ENCODE measurements around the gene AMZ2.
"Not testable (repeated sequence)": the region's sequence is repeated elsewhere in the genome, so short reads cannot be mapped to it uniquely, and the experiment has no call there.

Gene AMZ2, protein sequence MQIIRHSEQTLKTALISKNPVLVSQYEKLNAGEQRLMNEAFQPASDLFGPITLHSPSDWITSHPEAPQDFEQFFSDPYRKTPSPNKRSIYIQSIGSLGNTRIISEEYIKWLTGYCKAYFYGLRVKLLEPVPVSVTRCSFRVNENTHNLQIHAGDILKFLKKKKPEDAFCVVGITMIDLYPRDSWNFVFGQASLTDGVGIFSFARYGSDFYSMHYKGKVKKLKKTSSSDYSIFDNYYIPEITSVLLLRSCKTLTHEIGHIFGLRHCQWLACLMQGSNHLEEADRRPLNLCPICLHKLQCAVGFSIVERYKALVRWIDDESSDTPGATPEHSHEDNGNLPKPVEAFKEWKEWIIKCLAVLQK

DNA sequence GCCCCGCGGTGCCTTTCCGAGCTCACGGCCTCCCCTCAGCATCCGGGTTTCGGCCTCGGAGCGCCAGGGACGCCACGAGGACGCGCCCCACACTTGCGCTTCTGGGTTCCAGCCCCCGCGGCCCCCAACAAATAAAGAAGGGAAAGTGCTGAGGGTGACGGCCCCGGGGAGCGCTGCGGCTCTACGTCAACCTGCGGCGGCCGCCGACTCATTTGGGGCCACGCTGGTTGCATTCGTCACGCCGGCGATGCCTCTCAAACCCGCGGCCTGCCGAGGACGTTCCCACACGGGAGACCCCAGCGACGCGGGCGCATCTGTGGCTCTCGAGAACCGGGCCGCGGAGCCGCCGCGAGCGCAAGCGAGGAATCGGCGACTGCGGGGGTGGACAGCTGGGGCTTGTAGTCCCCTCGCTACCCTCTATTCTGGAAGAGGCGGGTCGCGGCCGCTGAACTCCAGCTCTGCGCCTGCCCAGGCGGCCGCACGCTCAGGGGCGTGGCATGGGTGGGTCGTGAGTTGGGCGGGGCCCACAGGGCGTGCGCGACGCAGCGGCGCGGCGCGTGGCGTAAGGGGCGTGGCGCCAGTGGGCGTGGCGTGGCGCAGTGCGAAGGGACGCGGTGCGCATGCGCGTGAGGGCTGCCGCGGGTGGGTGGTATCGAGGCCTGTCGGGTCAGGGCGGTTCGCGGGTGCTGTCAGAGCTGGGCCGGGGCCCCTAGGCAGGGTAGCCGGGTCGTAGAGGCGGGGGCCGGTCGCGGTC is at the start of gene AMZ2:
TSS of gene AMZ2 (plus strand) at position 599 of the 754 bp plus-strand sequence. CDS start 2,145 bp downstream, outside the sequence.
- peak; percentile 56 for DNase-seq

DNA sequence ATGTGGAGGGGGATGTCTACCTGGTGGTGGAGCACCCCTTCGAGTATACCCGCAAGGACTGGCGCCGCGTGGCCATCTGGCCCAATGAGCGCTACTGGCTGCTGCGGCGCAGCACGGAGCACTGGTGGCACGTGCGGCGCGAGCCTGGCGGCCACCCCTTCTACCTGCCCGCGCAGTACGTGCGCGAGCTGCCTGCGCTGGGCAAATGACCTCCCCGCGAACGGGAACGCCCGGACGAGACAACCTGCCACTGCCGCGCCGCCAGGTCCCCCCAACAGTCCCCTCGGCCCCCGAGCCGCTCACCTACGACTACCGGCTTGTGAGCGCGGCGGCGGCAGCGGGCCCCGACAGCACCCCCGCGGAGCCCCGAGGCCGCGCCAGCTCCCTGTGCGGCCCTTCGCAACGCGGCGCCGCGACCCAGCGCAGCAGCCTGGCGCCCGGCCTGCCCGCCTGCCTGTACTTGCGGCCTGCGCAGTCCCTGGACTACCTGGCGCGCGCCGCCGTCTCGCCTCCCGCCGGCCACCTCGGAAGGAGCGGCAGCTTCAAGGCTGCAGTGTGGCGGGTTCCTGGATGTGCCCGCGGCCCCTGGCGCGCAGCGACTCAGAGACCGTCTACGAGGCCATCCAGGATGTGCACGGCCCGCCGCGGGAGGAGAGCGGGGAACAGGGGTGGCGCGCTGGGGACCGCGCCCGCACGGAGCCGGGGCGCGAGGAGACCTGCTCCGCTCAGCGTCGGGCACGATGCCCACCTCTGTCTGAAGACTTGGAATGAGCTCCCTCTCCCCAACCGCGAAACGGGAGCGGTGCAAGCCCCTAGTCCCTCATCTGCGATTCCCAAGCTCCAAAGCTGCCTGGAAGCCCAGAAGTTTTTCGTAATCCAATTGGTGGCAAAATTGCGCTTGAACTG is 48.7 kb upstream of the AMZ2 start:
- DNase-seq = no peak

DNA sequence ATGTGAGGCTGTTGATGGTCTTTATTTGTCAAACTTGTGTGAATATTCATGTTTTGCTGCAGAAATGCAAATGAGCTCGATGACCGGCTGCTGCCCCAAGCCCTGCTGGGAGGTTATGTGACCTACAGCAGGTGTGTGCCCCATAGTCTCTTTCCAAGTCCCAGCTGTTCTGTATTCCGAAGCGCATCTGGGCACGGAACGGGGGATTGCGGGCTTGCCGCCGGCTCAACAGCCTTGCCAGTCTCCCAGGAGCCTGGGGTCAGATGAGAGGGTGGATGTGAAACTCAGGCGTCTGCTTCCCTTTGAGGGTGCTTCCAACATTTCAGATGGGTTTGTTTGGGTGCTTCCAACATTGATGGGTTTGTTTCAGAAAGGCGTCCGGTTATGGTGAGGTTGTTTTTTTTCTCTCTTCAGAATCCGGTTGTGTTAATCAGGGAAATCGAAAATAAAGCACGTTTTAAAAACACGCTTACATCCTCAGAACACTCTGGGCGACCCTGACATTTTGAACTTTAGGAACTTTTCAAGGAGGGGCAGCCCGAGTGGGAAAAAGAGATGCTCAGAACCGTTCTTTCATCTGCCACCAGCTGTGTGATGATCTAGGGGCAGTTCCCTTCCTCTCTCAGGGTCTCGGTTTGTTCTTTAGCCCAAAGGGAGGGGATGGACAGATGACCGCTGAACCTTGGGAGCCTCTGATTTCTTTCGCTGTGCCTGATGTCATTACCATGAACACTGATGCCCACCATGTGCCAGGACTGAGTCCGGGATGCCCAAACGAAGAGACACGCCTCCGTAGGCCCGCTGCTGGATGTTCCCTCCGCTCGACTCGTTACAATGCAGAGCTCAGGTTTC is 47.8 kb upstream of the AMZ2 start:
- DNase-seq = no peak

DNA sequence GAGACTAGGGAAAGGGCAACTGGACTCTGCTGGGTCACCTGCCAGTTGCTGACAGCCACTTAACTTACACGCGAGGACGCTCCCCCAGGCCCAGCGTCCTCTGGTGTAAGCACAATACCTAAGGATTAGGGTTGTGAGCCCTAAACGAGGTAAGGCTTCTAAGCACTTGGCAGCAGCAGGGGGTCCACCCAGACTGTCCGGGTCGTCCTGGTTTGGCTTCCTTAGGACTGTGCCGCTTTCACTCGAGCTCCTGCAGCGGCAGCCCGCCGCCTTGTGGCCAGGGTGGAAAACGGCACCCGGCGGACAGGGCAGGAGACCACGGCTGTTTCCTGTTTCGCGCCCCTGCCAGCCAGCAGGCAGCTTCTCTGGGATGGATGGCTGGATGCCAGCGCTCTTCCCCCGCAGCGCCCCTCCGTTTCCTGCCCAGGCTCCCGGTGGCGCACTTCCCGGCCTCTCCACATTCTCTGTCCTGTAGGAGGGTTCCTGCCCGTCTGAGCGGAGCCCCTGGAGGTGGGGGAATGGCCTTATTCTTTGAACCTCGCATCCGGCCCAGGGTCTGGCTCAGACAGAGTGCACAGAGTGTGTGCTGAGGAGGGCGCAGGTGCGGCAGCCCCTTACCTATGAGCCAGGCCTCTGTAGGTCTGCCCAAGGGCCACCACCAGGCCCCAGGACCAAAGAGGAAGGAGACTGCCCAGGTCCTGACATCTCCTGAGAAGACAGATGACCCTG is 47.0 kb upstream of the AMZ2 start:
- DNase-seq = peak; percentile 69

DNA sequence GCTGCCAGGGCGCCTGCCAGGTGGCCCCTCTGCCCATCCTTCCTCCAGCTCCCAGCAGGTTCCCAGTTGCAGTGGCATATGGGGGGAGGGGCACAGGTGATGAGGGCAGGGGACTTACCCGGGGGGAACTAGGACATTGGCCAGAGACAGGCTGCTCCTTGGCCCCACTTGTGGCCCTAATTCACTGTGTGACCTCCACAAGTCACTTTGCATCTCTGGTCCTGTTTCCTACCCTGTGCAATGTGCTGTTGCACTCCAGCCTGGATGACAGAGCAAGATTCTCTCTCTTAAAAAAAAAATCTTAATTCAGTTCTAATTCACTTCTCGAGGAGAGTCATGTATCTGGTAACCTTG is 46.4 kb upstream of the AMZ2 start:
- DNase-seq = not testable (repeated sequence)

DNA sequence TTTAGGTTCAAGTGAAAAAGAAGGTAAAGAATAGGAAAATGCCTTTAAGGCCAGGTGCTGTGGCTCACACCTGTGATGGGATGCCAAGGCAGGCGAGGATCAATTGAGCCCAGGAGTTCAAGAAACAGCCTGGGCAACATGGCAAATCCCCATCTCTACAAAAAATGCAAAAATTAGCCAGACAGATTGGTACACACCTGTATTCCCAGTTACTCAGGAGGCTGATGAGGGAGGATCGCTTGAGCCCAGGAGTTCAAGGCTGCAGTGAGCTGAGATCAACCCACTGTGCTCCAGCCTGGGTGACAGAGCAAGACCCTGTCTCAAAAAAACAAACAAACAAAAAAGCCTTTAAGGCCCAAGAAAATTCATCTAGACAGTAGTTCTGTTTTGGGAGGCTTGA is 45.5 kb upstream of the AMZ2 start:
- not testable (repeated sequence) for DNase-seq

DNA sequence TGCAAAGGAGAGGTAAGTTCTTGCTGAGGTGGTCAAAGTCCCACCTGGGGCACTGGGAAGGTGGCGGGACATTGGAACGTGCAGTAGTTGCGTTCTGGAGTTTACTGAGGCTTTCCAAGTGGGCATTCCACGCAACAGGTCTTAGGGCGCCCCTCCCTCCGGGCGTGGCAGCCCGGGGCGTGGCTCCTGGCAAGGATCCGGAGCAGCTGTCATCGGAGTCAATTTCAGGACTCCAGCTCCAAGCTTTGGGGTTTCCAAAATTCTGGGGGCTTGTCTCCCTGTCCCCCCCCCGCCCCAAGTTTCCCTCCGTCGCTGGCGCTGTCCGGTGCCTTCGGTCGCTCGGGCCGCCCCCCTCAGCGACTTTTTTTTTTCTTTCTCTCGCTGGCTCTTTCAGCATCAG is 43.1 kb upstream of the AMZ2 start:
- no peak for DNase-seq

DNA sequence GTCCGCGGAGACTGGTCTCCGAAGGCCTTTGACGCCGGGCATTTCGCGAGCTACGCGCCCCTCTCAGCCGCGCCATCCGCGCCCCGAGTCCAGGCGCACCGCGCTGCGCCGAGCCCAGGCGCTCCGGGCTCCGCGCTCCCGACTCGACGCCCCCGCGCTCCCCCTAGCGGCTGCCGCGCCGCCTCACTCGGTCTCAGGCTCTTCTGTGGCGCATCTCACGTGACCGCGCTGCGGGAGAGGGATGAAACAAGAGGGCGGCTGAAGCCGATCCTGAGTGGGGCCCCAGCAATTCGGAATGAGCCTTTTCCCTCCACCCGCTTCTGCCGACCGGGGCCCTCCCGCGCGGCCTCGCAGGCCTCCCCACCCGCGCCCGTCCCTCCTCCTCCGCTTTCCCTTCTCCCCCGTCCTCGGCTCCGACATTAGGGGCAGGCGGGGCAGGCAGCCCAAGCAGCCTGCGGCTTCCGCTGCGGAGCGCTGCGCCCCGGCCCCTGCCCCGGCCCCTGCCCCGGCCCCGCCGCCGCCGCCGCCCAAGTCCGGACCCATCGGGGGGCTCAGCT is 42.5 kb upstream of the AMZ2 start:
- DNase-seq = peak; percentile 54

DNA sequence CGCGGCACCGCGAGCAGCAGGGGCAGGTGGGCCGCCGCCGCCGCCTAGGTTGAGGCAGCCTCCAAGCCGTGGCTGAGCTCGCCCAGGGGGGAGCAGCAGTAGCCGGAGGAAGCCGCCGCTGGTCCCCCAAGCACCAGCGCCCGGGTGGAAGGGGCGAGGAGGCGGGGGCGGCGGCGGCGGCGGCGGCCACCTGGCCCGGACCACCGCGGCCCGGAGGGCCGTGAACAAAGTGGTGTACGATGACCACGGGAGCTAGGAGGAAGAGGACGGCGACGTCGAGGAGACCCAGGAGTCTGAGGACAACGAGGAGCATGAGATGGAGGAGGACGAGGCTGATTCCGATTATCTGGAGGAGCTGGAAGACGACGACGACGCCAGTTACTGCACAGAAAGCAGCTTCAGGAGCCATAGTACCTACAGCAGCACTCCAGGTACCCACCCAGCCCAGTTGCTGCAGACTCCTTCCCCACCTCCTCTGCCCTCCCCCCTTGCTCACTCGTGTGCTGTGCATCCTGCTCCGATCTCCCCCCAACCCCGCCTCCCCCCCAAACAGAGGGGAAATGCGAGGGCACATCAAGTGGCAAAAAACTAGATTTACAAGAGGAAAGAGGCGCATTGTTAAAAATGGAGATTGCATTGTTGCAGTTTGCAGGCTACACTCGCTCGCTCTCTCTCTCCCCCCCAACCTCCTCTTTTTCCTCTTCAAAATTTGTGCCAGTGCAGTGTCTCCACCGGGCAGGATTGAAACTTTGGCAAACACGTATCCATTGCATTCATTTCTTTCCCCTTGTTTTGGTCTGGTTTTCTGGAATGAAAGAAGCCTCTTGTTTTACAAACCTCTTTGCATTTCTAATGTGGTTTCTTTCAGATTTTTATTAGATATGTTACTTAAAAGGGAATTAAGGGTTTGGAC is 41.8 kb upstream of the AMZ2 start:
- DNase-seq = no peak

DNA sequence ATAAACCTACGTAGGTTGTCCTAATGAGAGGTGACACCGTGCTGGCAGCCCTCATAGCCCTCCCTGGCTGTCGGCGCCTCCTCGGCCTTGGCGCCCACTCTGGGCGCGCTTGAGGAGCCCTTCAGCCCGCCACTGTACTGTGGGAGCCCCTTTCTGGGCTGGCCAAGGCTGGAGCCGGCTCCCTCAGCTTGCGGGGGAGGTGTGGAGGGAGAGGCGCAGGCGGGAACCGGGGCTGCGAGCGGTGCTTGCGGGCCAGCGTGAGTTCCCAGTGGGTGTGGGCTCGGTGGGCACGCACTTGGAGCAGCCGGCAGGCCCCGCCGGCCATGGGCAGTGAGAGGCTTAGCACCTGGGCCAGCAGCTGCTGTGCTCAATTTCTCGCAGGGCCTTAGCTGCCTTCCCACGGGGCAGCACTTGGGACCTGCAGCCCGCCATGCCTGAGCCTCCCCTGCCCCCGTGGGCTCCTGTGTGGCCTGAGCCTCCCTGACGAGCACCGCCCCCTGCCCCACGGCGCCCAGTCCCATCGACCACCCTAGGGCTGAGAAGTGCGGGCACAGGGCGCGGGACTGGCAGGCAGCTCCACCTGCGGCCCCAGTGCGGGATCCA is 40.1 kb upstream of the AMZ2 start:
- DNase-seq = no peak

DNA sequence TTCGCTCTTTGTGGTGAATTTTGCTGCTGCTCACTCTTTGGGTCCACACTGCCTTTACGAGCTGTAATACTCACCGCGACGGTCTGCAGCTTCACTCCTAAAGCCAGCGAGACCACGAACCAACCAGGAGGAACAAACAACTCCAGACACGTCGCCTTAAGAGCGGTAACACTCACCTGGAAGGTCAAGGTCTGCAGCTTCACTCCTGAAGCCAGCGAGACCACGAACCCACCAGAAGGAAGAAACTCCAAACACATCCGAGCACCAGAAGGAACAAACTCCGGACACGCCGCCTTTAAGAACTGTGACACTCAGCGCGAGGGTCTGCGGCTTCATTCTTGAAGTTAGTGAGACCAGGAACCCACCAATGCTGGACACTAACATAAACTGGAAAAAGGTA is 39.2 kb upstream of the AMZ2 start:
- not testable (repeated sequence) for DNase-seq

DNA sequence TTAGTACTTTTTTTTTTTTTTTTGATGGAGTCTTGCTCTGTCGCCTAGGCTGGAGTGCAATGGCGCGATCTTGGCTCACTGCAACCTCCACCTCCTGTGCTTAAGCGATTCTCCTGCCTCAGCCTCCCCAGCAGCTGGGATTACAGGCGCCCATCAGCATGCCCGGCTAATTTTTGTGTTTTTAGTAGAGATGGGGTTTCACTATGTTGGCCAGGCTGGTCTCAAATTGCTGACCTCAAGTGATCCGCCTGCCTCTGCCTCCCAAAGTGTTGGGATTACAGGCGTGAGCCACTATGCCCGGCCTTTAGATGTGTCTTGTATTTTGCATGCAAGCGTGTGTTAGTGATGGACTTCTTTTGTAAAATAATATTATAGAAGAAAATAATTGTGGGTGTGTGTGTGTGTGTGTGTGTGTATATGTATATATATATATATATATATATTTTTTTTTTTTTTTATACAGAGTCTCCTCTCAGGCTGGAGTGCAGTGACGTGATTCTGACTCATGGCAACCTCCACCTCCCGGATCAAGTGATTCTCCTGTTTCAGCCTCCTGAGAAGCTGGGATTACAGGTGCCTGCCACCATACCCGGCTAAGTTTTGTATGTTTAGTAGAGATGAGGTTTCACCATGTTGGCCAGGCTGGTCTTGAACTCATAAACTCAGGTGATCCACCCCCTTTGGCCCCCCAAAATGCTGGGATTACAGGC is 38.5 kb upstream of the AMZ2 start:
- not testable (repeated sequence) for DNase-seq

DNA sequence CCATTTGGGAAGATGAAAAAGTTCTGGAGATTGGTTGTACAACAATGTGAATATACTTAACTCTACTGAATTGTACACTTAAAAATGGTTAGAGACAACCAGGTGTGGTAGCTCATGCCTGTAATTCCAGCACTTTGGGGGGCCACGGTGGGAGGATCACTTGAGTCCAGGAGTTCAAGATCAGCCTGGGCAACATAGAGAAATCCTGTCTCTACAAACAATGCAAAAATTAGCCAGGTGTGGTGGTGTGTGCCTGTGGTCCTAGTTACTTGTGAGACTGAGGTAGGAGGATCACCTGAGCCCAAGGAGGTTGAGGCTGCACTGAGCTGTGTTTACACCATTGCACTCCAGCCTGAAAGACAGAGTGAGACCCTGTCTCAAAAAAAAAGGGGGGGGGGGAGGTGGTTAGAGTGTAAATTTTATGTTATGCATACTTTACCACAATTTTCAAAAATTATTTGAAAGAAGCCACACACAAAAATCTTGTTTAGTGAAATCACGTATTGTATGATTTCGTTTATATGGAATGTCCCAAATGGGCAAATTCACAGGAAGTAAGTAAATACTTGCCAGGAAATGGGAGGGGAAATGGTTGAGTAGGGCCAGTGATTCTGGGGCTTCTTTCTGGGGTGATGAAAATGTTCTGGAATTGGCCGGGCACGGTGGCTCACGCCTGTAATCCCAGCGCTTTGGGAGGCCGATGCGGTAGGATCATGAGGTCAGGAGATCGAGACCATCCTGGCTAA is 37.1 kb upstream of the AMZ2 start:
- no peak for DNase-seq

DNA sequence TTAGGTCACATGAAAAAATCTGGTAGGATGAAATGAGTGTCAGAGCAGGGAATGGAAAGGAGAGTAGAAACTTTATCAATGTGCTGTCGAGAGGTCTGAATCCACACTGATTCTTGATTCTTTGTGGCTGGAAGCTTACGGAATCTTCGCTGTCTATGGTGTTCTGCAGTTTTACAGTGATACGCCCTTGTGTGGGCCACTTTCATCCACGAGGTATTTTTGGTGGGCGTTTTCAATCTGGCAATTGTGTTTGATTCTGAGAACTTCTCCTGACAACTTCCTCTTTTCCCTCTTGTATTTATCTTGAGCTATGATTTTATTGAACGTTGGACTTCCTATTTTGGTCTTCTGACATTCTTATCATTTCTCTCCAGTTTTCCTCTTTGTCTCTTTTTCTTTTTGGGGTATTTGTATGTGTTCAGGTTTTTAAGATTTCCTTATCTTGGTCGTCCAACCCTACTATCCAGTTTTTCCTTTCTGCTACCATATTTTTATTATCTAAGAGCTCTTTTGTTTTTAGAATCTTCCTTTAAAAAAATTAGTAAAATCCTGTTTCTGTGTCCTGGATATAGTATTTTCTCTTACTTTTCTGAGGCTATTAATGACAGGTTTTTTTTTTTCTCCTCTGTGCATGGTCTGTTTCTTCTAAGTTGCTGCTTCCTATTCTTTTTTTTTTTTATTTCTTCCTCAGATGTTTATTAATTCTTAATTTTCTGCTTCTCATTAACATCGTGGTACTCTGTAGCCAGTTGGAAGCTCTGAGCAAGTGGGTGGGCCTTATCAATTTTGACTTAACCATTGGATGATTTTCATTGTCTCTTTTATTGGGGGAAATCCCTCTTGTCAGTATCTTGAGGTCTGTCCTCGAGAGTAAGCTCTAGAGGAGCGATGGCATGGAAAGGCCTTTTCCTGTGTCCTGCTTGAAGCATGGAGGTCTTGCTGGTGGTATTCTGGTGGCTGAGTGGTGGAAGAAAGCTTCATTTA is 34.1 kb upstream of the AMZ2 start:
- DNase-seq = not testable (repeated sequence)

DNA sequence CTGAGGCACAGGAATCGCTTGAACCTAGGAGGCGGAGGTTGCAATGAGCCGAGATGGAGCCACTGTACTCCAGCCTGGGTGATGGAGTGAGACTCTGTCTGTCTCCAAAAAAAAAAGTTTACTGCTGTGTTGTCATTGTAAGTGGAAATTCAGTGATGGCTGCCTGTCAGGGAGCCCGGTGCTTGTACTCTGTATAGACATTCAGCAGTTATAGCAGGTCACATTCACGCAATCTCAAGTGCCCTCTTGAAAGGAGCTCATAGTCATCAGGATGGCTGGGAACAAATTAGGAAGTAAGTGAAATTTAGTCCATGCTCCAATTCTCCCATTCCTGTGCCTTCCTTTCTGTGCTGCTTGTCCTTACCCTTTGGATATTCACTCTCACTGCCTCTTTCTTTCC is 32.4 kb upstream of the AMZ2 start:
- not testable (repeated sequence) for DNase-seq

DNA sequence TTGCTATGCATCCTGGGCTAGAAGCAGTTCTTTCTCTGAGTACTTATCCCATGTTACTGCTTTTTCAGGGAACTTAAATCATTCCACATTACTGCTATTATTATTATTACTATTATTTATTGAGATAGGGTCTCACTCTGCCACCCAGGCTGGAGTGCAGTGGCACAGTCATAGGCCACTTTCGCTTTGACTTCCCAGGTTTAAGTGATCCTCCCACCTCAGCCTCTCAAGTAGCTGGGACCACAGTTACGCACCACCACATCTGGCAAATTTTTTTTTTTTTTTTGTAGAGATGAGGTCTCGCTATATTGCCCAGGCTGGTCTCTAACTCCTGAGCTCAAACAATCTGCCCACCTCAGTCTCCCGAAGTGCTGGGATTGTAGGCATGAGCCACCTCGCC is 28.4 kb upstream of the AMZ2 start:
- not testable (repeated sequence) for DNase-seq

DNA sequence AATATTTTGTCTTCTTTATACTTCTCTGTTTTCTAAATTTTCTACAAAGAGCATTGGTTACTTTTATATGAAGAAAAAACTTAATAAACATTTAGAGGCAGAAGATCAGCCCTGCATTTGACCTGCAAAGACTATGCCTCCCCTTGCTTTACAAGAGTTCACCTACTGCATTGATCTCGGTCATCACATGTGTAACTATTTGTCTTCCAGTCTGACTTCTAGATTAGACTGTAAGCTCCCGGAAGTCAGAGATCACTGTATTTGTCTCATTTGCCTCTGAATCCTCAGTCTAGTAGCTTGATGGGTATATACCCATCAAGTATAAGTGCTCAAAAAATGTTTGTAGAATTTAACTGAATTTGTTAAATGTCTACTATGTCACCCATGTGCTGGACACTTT is 27.7 kb upstream of the AMZ2 start:
- not testable (repeated sequence) for DNase-seq

Data from DMS 273 treated with DMSO at 0.1 percent for 48 hours (cell line).